HG03045 (cell line): ENCODE results near the gene EEF1A2.
"Not testable (repeated sequence)": the region's sequence is repeated elsewhere in the genome, so short reads cannot be mapped to it uniquely, and the experiment has no call there.

Experiments used
- ATAC-seq: cut with Tn5 transposase; IDR thresholded peaks from one replicate; pipeline ENCODE4 v1.9.1; 2021; ENCODE audit warnings: mild to moderate bottlenecking, moderate library complexity; ENCODE audit not compliant: unreplicated experiment

The EEF1A2 gene

DNA sequence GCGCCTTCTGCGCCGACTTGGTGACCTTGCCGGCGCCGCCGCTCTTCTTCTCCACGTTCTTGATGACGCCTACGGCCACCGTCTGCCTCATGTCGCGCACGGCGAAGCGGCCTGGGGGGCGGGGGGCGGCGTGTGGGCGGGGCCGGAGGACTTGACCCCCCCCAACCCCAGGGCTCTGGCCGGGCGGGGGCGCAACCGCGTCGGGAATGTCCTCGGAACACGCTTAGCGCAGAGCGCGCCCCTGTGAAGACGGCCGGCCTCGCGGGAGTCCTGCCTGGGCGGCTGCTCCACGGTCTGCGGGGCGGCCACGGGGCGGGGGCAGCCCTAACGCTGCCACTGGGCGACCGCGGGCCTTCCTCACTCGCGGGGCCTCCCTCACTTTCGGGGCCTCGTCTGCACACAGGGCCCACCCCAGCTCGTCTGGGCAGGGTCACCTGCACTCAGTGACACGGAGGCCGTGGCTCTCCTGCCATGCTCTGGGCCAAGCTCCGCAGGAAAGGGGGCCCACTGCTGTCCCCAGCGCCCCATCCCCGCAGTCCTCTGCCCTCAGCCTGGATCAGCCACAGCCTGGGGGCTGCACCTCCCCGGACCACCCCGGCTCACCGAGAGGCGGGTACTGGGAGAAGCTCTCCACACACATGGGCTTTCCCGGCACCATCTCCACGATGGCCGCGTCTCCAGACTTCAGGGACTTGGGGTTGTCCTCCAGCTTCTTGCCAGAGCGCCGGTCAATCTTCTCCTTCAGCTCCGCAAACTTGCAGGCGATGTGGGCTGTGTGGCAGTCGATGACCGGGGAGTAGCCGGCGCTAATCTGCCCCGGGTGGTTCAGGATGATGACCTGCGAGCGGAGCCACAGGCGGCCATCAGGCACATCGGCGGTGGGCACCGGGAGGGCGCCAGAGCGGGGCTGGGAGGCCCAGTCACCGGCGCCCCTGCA, 10.3 kb downstream of the EEF1A2 start:
- ATAC-seq: no peak

GRCh38 chr20:63487781-63488241, 11.1 kb downstream of the EEF1A2 start:
- no peak for ATAC-seq

- no peak for ATAC-seq
Measured at GRCh38 chr20:63487116-63487764, 11.6 kb downstream of the EEF1A2 start.

- no peak for ATAC-seq
Measured at GRCh38 chr20:63486300-63486855, 12.5 kb downstream of the EEF1A2 start.

GRCh38 chr20:63484651-63485403, 14.1 kb downstream of the EEF1A2 start:
- ATAC-seq: no peak

DNA sequence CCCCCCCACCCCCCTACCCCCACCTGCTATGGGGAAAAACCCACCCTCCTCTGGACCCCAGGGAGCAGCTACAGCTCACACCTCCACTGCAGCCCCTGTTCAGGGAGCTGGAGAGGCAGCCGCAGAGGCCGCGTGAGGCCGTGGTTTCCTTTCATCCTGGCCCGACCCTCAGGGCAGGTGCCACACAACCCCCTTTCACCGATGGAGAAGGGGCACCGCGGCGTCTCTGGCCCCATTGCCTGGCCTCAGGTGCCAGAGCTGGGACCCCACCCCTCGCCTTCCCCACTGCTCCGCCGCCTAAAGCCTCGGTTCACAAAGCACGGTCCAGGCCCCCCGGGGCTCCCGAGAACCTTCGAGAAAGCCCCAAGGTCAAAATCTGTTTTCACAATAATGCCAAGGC, 14.6 kb downstream of the EEF1A2 start:
- ATAC-seq: no peak

DNA sequence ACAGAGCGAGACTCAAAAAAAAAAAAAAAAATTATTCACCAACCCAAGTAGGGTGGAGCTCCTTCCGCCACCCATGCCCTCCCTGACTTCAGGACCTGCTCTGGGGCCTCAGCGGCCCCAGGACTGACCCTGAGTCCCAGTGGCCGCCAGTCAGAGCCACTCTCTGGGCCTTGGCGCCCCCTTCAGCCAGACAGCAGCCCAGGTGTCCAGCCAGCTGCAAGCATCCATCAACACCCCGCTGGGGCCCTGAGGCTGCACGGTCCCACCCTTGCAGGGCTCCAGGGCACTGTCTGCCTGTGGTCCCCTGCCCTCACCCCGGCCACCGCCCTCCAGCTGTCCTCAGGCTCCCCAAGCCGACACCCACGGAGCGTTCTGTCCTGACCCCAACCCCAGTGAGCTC, 15.0 kb downstream of the EEF1A2 start:
- no peak for ATAC-seq

- no peak for ATAC-seq
Measured at GRCh38 chr20:63482021-63482587, 16.8 kb downstream of the EEF1A2 start.

- ATAC-seq: no peak
Measured at GRCh38 chr20:63481503-63481902, 17.4 kb downstream of the EEF1A2 start.

DNA sequence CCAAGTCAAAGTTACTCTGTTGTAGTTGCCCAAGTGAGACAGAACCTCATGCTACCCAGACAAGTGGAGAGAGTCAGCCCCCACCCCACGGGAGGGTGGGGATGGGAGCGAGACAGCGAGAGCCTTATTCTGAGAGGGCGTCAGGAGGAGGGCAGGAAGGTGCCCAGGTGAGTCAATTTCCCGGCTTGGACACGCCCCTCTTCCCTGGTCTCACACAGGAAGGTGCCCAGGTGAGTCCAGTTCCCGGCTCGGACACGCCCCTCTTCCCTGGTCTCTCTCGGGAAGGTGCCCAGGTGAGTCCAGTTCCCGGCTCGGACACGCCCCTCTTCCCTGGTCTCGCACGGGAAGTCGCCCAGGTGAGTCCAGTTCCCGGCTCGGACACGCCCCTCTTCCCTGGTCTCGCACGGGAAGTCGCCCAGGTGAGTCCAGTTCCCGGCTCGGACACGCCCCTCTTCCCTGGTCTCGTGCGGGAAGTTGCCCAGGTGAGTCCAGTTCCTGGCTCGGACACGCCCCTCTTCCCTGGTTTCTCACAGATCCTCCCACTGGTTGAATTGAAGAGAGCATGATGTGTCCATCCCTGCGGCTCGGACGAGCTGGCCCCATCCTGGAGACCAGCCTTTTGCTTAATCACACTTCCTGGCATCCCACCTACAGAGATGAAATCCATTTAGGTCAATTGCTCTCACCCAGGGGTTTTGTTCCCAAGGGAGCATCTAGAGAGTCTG, 19.0 kb downstream of the EEF1A2 start:
- ATAC-seq: not testable (repeated sequence)

GRCh38 chr20:63478346-63479302, 20.3 kb downstream of the EEF1A2 start:
- ATAC-seq: no peak

DNA sequence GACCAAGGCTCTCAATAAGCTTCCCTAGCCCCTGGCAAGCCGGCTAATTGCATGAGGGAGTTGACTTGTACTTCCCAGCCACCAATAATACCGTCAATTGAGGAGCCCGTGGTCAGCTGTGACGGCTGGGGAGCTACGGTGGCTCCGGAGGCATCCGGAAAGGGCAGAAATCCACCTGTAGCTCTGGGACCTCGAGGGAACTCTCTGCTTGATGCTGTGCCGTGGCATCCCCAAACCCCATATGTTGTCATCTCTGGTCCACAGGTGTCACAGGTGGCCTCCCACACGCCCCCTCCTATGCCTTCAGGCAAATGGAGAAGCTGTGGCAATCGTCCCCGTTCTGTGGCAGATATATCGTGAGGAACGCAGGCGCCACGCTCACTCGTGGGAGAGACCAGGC, 20.9 kb downstream of the EEF1A2 start:
- ATAC-seq: no peak

- ATAC-seq: no peak
Measured at GRCh38 chr20:63477061-63477616, 21.7 kb downstream of the EEF1A2 start.

GRCh38 chr20:63475209-63475608, 23.7 kb downstream of the EEF1A2 start:
- ATAC-seq: no peak

- ATAC-seq: no peak
Measured at GRCh38 chr20:63473555-63474449, 25.1 kb downstream of the EEF1A2 start.

GRCh38 chr20:63472862-63473390, 26.0 kb downstream of the EEF1A2 start:
- ATAC-seq: no peak
